HepG2 (cell line): ENCODE results near the gene MAPK14. TPM values are rescaled to one million over a fixed set of nuclear protein-coding genes. Genes with fewer than 3 reads are reported as not detected.
"Not testable (repeated sequence)": the region's sequence is repeated elsewhere in the genome, so short reads cannot be mapped to it uniquely, and the experiment has no call there.

Experiments
- ATAC-seq: fragments of 200-7000 bp; cut with Tn5 transposase; 3 replicates; pipeline ENCODE4 v1.9.1; 2020; ENCODE audit warnings: mild to moderate bottlenecking, moderate library complexity
- BruUV-seq: library from RNA; stranded (reverse); fragments of 400-500 nt; replicated peaks from 2 replicates; lab custom pipeline; 2021; lab: Mats Ljungman, UMichigan
- CTCF ChIA-PET: fragments of 300-600 bp; formaldehyde crosslinking; extraction: SDS; loops from one replicate; lab custom pipeline; 2021; ENCODE audit warnings: low total read pairs, inconsistent platforms, low intra/inter-chr PET ratio; lab: Yijun Ruan, JAX
- POLR2A ChIA-PET: fragments of 350-600 bp; sonication (Branson Sonifier 250); formaldehyde crosslinking; loops from one replicate; lab custom pipeline; 2020; ENCODE audit warnings: antibody characterized with exemption, inconsistent platforms; lab: Yijun Ruan, JAX
- DNase-seq: peaks from one replicate; pipeline ENCODE4 v3.0.0-alpha.2; 2015; ENCODE audit warnings: low spot score
- FAIRE-seq: peaks from 3 replicates; lab custom pipeline; 2011; peaks lifted over from hg19 to GRCh38; lab: Jason Lieb, UNC
- H2AFZ ChIP-seq: one replicate; pipeline ENCODE4 v1.6.1; 2011; ENCODE audit warnings: low read length, inconsistent platforms
- H3K27ac ChIP-seq: fragments of 300-600 bp; 3 replicates; pipeline ENCODE4 v1.8.0; 2011; ENCODE audit warnings: mixed run types, mild to moderate bottlenecking, mixed read lengths, low read length, inconsistent platforms; ENCODE audit not compliant: insufficient read depth; ENCODE audit errors: extremely low read length
- H3K27me3 ChIP-seq, 2 experiments: fragments of 200-600 bp in 1 of 2; 2 replicates in 1 of 2; 3 replicates in 1 of 2; pipeline versions ENCODE4 v1.6.0 to v1.8.0; 2011; ENCODE audit warnings: low read length in 2 of 2, mild to moderate bottlenecking in 2 of 2, moderate library complexity in 2 of 2, inconsistent platforms in 1 of 2; ENCODE audit not compliant: insufficient read depth in 2 of 2, control insufficient read depth in 1 of 2
- H3K36me3 ChIP-seq, 2 experiments: fragments of 200-600 bp in 1 of 2; replicated peaks in 1 of 2; 2 replicates in 1 of 2; 3 replicates in 1 of 2; pipeline versions ENCODE4 v1.5.1 to v1.8.0; 2011; ENCODE audit warnings: low read length in 2 of 2, inconsistent platforms in 1 of 2; ENCODE audit not compliant: insufficient read depth in 2 of 2, control insufficient read depth in 1 of 2
- H3K4me1 ChIP-seq: 2 replicates; pipeline ENCODE4 v1.5.1; 2012; ENCODE audit warnings: low read length, inconsistent platforms; ENCODE audit not compliant: insufficient read depth
- H3K4me2 ChIP-seq: 2 replicates; pipeline ENCODE4 v1.6.0; 2011; ENCODE audit warnings: low read depth, low read length, inconsistent platforms
- H3K4me3 ChIP-seq, 3 experiments: fragments of 200-600 bp in 1 of 3; sonication (generic), shearing (Covaris generic) in 1 of 3; replicated peaks in 1 of 3; 2 replicates each; pipeline ENCODE4 v1.5.1; 2011 to 2016; ENCODE audit warnings: low read length in 3 of 3, inconsistent platforms in 2 of 3, low read depth in 2 of 3, mild to moderate bottlenecking in 2 of 3, control low read depth in 1 of 3, mixed read lengths in 1 of 3; ENCODE audit not compliant: insufficient read depth in 1 of 3
- H3K79me2 ChIP-seq: one replicate; pipeline ENCODE4 v1.6.1; 2011; ENCODE audit warnings: low read length, inconsistent platforms; ENCODE audit not compliant: insufficient read depth
- H3K9ac ChIP-seq: 2 replicates; pipeline ENCODE4 v1.6.0; 2011; ENCODE audit warnings: mild to moderate bottlenecking, low read depth, low read length, inconsistent platforms; ENCODE audit not compliant: insufficient read depth
- H3K9me3 ChIP-seq: 2 replicates; pipeline ENCODE4 v1.5.1; 2012; ENCODE audit warnings: mild to moderate bottlenecking, low read length
- H4K20me1 ChIP-seq: 2 replicates; pipeline ENCODE4 v1.6.0; 2011; ENCODE audit warnings: inconsistent platforms, mild to moderate bottlenecking, low read length, moderate library complexity; ENCODE audit not compliant: insufficient read depth
- ATF7 ChIP-seq, 2 experiments: fragments of 450-650 bp in 1 of 2; sonication (generic) in 1 of 2; formaldehyde crosslinking in 1 of 2; IDR thresholded peaks; 2 replicates each; pipeline versions ENCODE4 v1.4.0 to v1.6.1; 2016 to 2020; ENCODE audit warnings: antibody characterized with exemption in 1 of 2, mild to moderate bottlenecking in 1 of 2, missing genetic modification reagents in 1 of 2
- POLR2G ChIP-seq: fragments of 200-400 bp; formaldehyde crosslinking; IDR thresholded peaks from 2 replicates; pipeline ENCODE4 v1.6.1; 2018; ENCODE audit warnings: mild to moderate bottlenecking, low read depth, low read length, moderate library complexity
- SAP130 ChIP-seq: IDR thresholded peaks from 2 replicates; pipeline ENCODE4 v1.6.1; 2016; ENCODE audit warnings: low read depth
- ZNF574 ChIP-seq: sonication (generic); formaldehyde crosslinking; IDR thresholded peaks from 2 replicates; pipeline ENCODE4 v1.4.0; 2020; ENCODE audit warnings: missing genetic modification reagents
- WGBS: methylation state at CpG from one replicate; pipeline ENCODE4 v1.1.6; 2017; ENCODE audit warnings: low lambda C conversion rate; 5-methylcytosine and 5-hydroxymethylcytosine counted together
- in situ Hi-C: cut with HindIII; loops from 2 replicates; pipeline ENCODE4 v1.10.0; 2017; ENCODE audit warnings: low pct_unique_long_range_greater_than_20kb; ENCODE audit not compliant: extremely low pct_ligation_motif_present
- intact Hi-C: fragments of 100-400 bp; cut with micrococcal nuclease; formaldehyde crosslinking; loops from one replicate; pipeline ENCODE4 v1.10.0; 2022; ENCODE audit not compliant: unreplicated experiment
- polyA plus RNA-seq, 8 experiments: library from polyadenylated mRNA; depleted of rRNA in 3 of 8; stranded (reverse) in 7 of 8; unstranded in 1 of 8; fragments of >200 nt; fragmentation: Illumina TruSeq in 4 of 8; extraction: Trizol in 4 of 8; gene quantifications; 2 replicates each; pipeline versions ENCODE4 v1.2.1 to v1.2.3, GENCODE V29; 2011 to 2016; ENCODE audit warnings: low read depth in 4 of 8, missing spikeins in 1 of 8, mixed read lengths in 1 of 8; ENCODE audit not compliant: insufficient read depth in 1 of 8
- total RNA-seq, 5 experiments: library from RNA; depleted of rRNA; stranded (reverse); fragments of >200 nt; fragmentation: Illumina TruSeq; extraction: Trizol; gene quantifications; 2 replicates each; pipeline ENCODE4 v1.2.3, GENCODE V29; 2016; ENCODE audit warnings: low read depth in 1 of 5

The MAPK14 gene
- total and polyA plus RNA-seq, 2 of the 13 experiments (the other 11 are each of a cell fraction or from before 2014, with no cell fraction given) = 66.3 to 67.3 TPM

- 89% methylated on average over 3 of the region's 3 CpGs for WGBS
- FAIRE-seq (no peak), ATAC-seq (no peak)
- Histone ChIP-seq H3K27me3 (no peaks in the 10 kb centered on the region), H3K9me3 (no peaks in the 10 kb centered on the region), H4K20me1 (no peaks in the 10 kb centered on the region), H3K36me3 (peaks cover 0 to 12% of the 10 kb centered on the region in 2 experiments; a peak in 1 of 5 replicates), H3K9ac (no peak overlapping the region), H3K4me1 (peaks cover 69% of the 10 kb centered on the region), H3K27ac (no peak overlapping the region), H2AFZ (no peak overlapping the region), H3K4me2 (peak overlapping the region; percentile 68; the same call in 1 of the 2 replicates)
- in situ Hi-C loops = loop anchor here (5.0 kb wide), 1 partner anchor 234 kb away; no protein-coding TSS in a partner anchor
- BruUV-seq = no TSS peak
- CTCF ChIA-PET = no interaction called here
- TF ChIP-seq ATF7 (IDR thresholded peaks at IDR 0.05) (no peak), ATF7 (CRISPR knock-in tag; IDR thresholded peaks at IDR 0.05) (no peak), SAP130 (CRISPR knock-in tag) (peak; percentile 37; the same call in 1 of the 2 replicates), ZNF574 (CRISPR knock-in tag) (0 out of 2 replicates have a peak, but pooled peaks have one; percentile 19), POLR2G (peak; percentile 21; the same call in 1 of the 2 replicates)
- TF ChIP-seq, all 625 proteins: peak for 3
- H3K4me3 ChIP-seq = peak overlapping the region in 1 of 3 experiments; percentile 11; a peak in 1 of 6 replicates
- DNase-seq = no peak
- no peaks in the 10 kb centered on the region for H3K79me2 ChIP-seq
- POLR2A ChIA-PET = interaction anchor here (1.6 to 1.8 kb wide), 2 partner anchors 39 to 68 kb away, joined by 3 to 6 read pairs; partner anchors contain the start of gene BRPF3
- intact Hi-C loops = no loop called here
These were observed 101.2 kb downstream of the MAPK14 start for GRCh38 chr6:36128793-36129192.

- 95% methylated on average over 16 of the region's 16 CpGs for WGBS
- CTCF ChIA-PET, intact Hi-C loops, FAIRE-seq, H4K20me1 ChIP-seq, DNase-seq, ATAC-seq, H3K9ac ChIP-seq, H2AFZ ChIP-seq, H3K9me3 ChIP-seq, H3K27ac ChIP-seq, H3K27me3 ChIP-seq, H3K79me2 ChIP-seq, H3K4me2 ChIP-seq, H3K4me3 ChIP-seq, BruUV-seq: not testable (repeated sequence)
- peaks cover 71% of the 10 kb centered on the region for H3K4me1 ChIP-seq
- peaks cover 0 to 15% of the 10 kb centered on the region in 2 experiments; a peak in 2 of 5 replicates for H3K36me3 ChIP-seq
- in situ Hi-C loops = loop anchor here (5.0 kb wide), 1 partner anchor 233 kb away; no protein-coding TSS in a partner anchor
- POLR2A ChIA-PET = interaction anchor here (1.0 to 3.4 kb wide), 7 partner anchors 17 to 294 kb away, joined by 3 to 43 read pairs (median 8); partner anchors contain the start of gene BRPF3
These were observed 101.7 kb downstream of the MAPK14 start for GRCh38 chr6:36129334-36129733.
